ENCODE data around the gene RHOV.

Gene RHOV

GRCh38 chr15:40845036-40845435 lies 29.0 kb downstream of the RHOV start:
- DNase-seq (ENCODE audit: low spot score) = no peak

- no peak for DNase-seq (ENCODE audit: low spot score)
Observed at GRCh38 chr15:40844696-40845030, 29.4 kb downstream of the RHOV start.

- DNase-seq (ENCODE audit: low spot score) = no peak
Observed at GRCh38 chr15:40843885-40844695, 29.9 kb downstream of the RHOV start, which contains the start of gene SPINT1. TSS of gene SPINT1 (plus strand) at chr15:40844048. CDS start at chr15:40844555, 507 bp downstream.

- no peak for DNase-seq (ENCODE audit: low spot score)
Observed at GRCh38 chr15:40843261-40843884, 30.7 kb downstream of the RHOV start.

GRCh38 chr15:40841741-40842140 lies 32.3 kb downstream of the RHOV start:
- DNase-seq (ENCODE audit: low spot score) = no peak

GRCh38 chr15:40838756-40839155 lies 35.3 kb downstream of the RHOV start:
- no peak for DNase-seq (ENCODE audit: low spot score)

- no peak for DNase-seq (ENCODE audit: low spot score)
Observed at GRCh38 chr15:40836020-40836419, 38.0 kb downstream of the RHOV start.

- no peak for DNase-seq (ENCODE audit: low spot score)
Observed at GRCh38 chr15:40832903-40833302, 41.1 kb downstream of the RHOV start.

GRCh38 chr15:40831861-40832260 lies 42.2 kb downstream of the RHOV start:
- no peak for DNase-seq (ENCODE audit: low spot score)

GRCh38 chr15:40830884-40831283 lies 43.1 kb downstream of the RHOV start:
- no peak for DNase-seq (ENCODE audit: low spot score)

- no peak for DNase-seq (ENCODE audit: low spot score)
Observed at GRCh38 chr15:40829115-40829514, 44.9 kb downstream of the RHOV start.

- no peak for DNase-seq (ENCODE audit: low spot score)
Observed at GRCh38 chr15:40828447-40829036, 45.5 kb downstream of the RHOV start, which contains the start of gene PPP1R14D. TSS of gene PPP1R14D (minus strand) at chr15:40828708. CDS start at chr15:40828641, 67 bp downstream.

- DNase-seq (ENCODE audit: low spot score) = no peak
Observed at GRCh38 chr15:40826423-40827075, 47.5 kb downstream of the RHOV start.

GRCh38 chr15:40825661-40826422 lies 48.2 kb downstream of the RHOV start:
- no peak for DNase-seq (ENCODE audit: low spot score)

- DNase-seq (ENCODE audit: low spot score) = no peak
Observed at GRCh38 chr15:40823572-40824343, 50.3 kb downstream of the RHOV start.
